GM12865 (cell line): Measurements from ENCODE around the gene CLDN5.

ENCODE experiments used
- DNase-seq: peaks from one replicate; pipeline ENCODE4 v3.0.0; 2010; ENCODE audit warnings: low read depth
- H3K4me3 ChIP-seq: 2 replicates; pipeline ENCODE4 v1.5.1; 2011; ENCODE audit warnings: mild to moderate bottlenecking, low read depth, low read length, control low read depth
- TF ChIP-seq, protein P1 (sequence below): IDR thresholded peaks from 2 replicates; pipeline ENCODE4 v1.5.1; 2011; ENCODE audit warnings: low read length, control low read depth, low read depth, inconsistent platforms; ENCODE audit not compliant: insufficient read depth; ENCODE audit errors: missing control alignments

CLDN5 gene

GRCh38 chr22:19480789-19481188 is 43.4 kb downstream of the CLDN5 start:
- H3K4me3 ChIP-seq = peak overlapping the region; percentile 74
- TF ChIP-seq, protein P1, sequence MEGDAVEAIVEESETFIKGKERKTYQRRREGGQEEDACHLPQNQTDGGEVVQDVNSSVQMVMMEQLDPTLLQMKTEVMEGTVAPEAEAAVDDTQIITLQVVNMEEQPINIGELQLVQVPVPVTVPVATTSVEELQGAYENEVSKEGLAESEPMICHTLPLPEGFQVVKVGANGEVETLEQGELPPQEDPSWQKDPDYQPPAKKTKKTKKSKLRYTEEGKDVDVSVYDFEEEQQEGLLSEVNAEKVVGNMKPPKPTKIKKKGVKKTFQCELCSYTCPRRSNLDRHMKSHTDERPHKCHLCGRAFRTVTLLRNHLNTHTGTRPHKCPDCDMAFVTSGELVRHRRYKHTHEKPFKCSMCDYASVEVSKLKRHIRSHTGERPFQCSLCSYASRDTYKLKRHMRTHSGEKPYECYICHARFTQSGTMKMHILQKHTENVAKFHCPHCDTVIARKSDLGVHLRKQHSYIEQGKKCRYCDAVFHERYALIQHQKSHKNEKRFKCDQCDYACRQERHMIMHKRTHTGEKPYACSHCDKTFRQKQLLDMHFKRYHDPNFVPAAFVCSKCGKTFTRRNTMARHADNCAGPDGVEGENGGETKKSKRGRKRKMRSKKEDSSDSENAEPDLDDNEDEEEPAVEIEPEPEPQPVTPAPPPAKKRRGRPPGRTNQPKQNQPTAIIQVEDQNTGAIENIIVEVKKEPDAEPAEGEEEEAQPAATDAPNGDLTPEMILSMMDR = no peak
- DNase-seq = no peak

DNA sequence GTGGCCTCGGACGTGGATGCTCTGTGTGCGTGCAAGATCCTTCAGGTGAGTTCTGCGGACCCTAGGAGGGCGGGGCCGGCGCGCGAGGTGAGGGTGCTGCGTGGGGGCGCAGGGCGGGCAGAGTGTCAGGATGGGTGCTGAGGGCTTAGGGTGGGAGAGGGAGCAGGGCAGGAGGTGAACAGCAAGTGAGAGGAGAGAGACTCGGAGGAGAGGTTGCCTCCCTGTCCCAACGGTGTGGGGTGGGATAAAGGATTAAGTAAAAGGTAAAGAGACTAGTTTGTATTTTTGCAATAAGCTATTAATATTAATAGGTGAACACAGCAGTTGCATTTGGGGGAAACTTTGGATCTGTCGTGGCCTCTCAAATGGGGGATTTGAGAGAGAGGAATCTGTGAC is 44.0 kb downstream of the CLDN5 start:
- DNase-seq = no peak
- TF ChIP-seq, protein P1 = no peak
- H3K4me3 ChIP-seq = peak overlapping the region; percentile 74

DNA sequence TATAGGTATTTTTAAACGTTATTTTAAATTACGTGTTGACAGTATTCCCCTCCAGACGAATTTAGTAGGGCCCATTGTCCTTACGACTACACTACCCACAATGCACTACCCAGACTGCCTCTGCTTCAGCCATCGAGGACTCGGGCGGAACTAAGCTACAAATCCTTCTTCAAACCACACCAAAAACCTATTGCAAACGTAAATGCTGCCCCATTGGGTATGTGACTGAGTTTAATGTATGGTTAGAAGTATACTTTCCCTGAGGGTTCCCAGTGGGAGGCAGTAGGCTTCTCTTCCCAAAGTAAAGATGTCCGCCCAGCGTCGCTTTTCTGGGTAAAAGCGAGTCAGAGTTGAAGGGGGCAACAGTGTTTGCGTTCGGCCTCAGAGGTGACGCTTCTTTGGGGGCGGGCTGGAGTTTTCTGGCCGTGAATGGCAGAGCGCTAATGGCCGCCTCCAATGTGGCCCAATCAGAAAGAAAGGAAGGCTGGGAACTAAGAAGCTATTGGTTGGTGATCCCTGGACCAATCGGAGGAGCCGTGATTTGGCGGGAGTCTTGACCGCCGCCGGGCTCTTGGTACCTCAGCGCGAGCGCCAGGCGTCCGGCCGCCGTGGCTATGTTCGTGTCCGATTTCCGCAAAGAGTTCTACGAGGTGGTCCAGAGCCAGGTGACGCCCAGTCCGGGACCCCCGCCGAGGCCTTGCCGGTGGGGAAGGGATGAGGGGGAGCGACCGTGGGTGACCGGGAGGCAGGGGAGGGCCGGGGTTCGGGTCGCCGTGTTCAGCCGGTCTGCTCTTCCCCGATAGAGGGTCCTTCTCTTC is 44.6 kb downstream of the CLDN5 start, which contains the start of gene CDC45:
TSS of gene CDC45 (plus strand) at position 566 of the 818 bp plus-strand sequence. CDS start at position 615, 49 bp downstream.
- peak within 1 kb of the TSS; percentile 74 for H3K4me3 ChIP-seq
- peak; percentile 98 for DNase-seq
- TF ChIP-seq, protein P1 = no peak

- H3K4me3 ChIP-seq = peak within 1 kb of the TSS; percentile 74
- DNase-seq = peak; percentile 91
- TF ChIP-seq, protein P1 = no peak
These were observed 45.3 kb downstream of the CLDN5 start, which contains the start of gene UFD1 for GRCh38 chr22:19478901-19479354. Gene UFD1, minus strand, starts transcription at chr22:19479193. Its CDS starts 108 bp downstream, at chr22:19479085.

DNA sequence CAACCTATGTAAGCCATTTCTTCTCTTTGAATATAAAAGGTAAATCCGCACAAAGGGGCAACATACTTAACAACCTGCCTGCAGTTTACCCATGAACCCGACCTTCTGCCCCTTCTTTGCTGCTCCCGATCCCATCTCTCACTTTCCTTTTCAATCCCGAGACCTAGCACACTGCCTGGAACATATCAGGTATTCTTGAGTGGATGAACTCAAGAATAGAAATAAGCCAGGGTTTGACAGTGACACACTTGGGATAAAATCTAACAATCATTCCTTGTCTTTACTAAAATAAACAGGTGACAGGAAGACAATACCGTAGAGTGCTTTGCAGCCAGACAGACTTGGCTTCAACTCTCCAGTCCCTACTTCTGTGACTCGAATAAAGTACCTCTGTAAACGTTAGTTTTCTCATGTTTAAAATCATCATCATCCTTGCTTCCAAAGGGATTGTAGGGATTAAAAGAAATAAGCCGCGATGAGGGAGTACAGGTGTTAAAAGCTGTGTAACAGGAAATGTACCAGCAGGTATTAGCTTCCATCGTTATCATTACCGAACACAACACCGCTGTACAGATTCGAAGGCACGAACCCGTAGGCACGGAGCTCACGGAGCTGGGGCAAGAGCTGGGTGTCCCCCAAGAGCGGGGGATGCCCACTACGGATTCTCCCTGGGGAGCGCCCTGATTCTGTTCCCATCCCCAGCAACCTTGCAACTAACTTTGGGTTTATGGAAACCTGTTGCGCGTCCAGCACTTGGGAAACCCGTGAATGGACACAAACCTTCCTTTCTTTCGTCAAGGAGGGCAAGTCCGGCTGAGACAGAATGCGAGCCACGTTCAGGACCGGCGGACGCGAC is 45.9 kb downstream of the CLDN5 start:
- TF ChIP-seq, protein P1 = no peak
- DNase-seq = peak; percentile 17
- peak overlapping the region; percentile 74 for H3K4me3 ChIP-seq

- DNase-seq = peak; percentile 22
- TF ChIP-seq, protein P1 = no peak
These were observed 46.7 kb downstream of the CLDN5 start for GRCh38 chr22:19477321-19478044.

More at GRCh38 chr22:19477321-19478044, 46.7 kb downstream of the CLDN5 start:
- peak overlapping the region; percentile 74 for H3K4me3 ChIP-seq
